DOHH2 (cell line): ENCODE results near the gene MRM2.

ENCODE experiments used
- H3F3A ChIP-seq: fragments of 200-600 bp; sonication (generic), shearing (Covaris generic); 2 replicates; pipeline ENCODE4 v1.6.0; 2016; ENCODE audit warnings: antibody characterized with exemption, mild to moderate bottlenecking; ENCODE audit not compliant: control insufficient read depth, insufficient read depth
- H3K27ac ChIP-seq: fragments of 200-600 bp; sonication (generic); 2 replicates; pipeline ENCODE4 v1.5.1; 2014; ENCODE audit warnings: low read depth, mild to moderate bottlenecking, low read length, moderate library complexity
- H3K27me3 ChIP-seq: fragments of 200-600 bp; sonication (generic); 2 replicates; pipeline ENCODE4 v1.6.1; 2014; ENCODE audit warnings: mild to moderate bottlenecking, low read length, mixed read lengths; ENCODE audit not compliant: control insufficient read depth
- H3K36me3 ChIP-seq: fragments of 200-600 bp; sonication (generic); 2 replicates; pipeline ENCODE4 v1.6.1; 2014; ENCODE audit warnings: mild to moderate bottlenecking, low read length, moderate library complexity, mixed read lengths; ENCODE audit not compliant: control insufficient read depth
- H3K4me1 ChIP-seq: fragments of 200-600 bp; sonication (generic); 2 replicates; pipeline ENCODE4 v1.6.1; 2014; ENCODE audit warnings: mild to moderate bottlenecking, low read length, mixed read lengths; ENCODE audit not compliant: control insufficient read depth
- H3K4me2 ChIP-seq: fragments of 200-600 bp; sonication (generic); 2 replicates; pipeline ENCODE4 v1.6.0; 2014; ENCODE audit warnings: mild to moderate bottlenecking, low read length, moderate library complexity
- H3K4me3 ChIP-seq: fragments of 200-600 bp; sonication (generic); 2 replicates; pipeline ENCODE4 v1.5.1; 2014; ENCODE audit warnings: mild to moderate bottlenecking, low read length, mixed read lengths
- H3K79me2 ChIP-seq: fragments of 200-600 bp; sonication (generic); 2 replicates; pipeline ENCODE4 v1.6.1; 2014; ENCODE audit warnings: mild to moderate bottlenecking, low read length, mixed read lengths; ENCODE audit not compliant: control insufficient read depth
- H3K9me2 ChIP-seq: fragments of 200-600 bp; sonication (generic); replicated peaks from 2 replicates; pipeline ENCODE4 v1.6.1; 2014; ENCODE audit warnings: mild to moderate bottlenecking, low read length, mixed read lengths; ENCODE audit not compliant: control insufficient read depth
- H3K9me3 ChIP-seq: fragments of 200-600 bp; sonication (generic); 2 replicates; pipeline ENCODE4 v1.6.1; 2014; ENCODE audit warnings: antibody characterized with exemption, low read length, mixed read lengths; ENCODE audit not compliant: control insufficient read depth, insufficient read depth
- H4K20me1 ChIP-seq: fragments of 200-600 bp; sonication (generic); 2 replicates; pipeline ENCODE4 v1.6.0; 2014; ENCODE audit warnings: low read depth, mild to moderate bottlenecking, antibody characterized with exemption, low read length, moderate library complexity; ENCODE audit not compliant: control insufficient read depth, insufficient read depth
- EZH2phosphoT487 ChIP-seq: fragments of 200-600 bp; sonication (generic); IDR thresholded peaks from 2 replicates; pipeline ENCODE4 v1.6.1; 2017; ENCODE audit warnings: borderline replicate concordance, mild to moderate bottlenecking, antibody characterized with exemption, low read length, moderate library complexity, mixed read lengths
- TF ChIP-seq, protein P1 (sequence below): fragments of 200-600 bp; sonication (generic); IDR thresholded peaks from one replicate; pipeline ENCODE4 v1.5.1; 2014; ENCODE audit warnings: antibody characterized with exemption, mild to moderate bottlenecking, low read depth, low read length; ENCODE audit not compliant: poor library complexity, severe bottlenecking

The MRM2 gene

GRCh38 chr7:2211926-2212325, 30.1 kb downstream of the MRM2 start:
- Histone ChIP-seq H3K9me3 (no peaks in the 10 kb centered on the region), H3K27me3 (no peaks in the 10 kb centered on the region), H3K79me2 (peaks cover 5% of the 10 kb centered on the region), H3F3A (no peaks in the 10 kb centered on the region), H3K9me2 (no peaks in the 10 kb centered on the region), H3K27ac (no peak overlapping the region), H3K4me3 (no peak overlapping the region), H4K20me1 (peaks cover 4% of the 10 kb centered on the region; the same call in 1 of the 2 replicates), H3K4me2 (no peak overlapping the region), H3K36me3 (peaks cover 92% of the 10 kb centered on the region), H3K4me1 (peaks cover 6% of the 10 kb centered on the region)
- TF ChIP-seq EZH2phosphoT487: no peak
- TF ChIP-seq, protein P1, sequence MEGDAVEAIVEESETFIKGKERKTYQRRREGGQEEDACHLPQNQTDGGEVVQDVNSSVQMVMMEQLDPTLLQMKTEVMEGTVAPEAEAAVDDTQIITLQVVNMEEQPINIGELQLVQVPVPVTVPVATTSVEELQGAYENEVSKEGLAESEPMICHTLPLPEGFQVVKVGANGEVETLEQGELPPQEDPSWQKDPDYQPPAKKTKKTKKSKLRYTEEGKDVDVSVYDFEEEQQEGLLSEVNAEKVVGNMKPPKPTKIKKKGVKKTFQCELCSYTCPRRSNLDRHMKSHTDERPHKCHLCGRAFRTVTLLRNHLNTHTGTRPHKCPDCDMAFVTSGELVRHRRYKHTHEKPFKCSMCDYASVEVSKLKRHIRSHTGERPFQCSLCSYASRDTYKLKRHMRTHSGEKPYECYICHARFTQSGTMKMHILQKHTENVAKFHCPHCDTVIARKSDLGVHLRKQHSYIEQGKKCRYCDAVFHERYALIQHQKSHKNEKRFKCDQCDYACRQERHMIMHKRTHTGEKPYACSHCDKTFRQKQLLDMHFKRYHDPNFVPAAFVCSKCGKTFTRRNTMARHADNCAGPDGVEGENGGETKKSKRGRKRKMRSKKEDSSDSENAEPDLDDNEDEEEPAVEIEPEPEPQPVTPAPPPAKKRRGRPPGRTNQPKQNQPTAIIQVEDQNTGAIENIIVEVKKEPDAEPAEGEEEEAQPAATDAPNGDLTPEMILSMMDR: no peak

DNA sequence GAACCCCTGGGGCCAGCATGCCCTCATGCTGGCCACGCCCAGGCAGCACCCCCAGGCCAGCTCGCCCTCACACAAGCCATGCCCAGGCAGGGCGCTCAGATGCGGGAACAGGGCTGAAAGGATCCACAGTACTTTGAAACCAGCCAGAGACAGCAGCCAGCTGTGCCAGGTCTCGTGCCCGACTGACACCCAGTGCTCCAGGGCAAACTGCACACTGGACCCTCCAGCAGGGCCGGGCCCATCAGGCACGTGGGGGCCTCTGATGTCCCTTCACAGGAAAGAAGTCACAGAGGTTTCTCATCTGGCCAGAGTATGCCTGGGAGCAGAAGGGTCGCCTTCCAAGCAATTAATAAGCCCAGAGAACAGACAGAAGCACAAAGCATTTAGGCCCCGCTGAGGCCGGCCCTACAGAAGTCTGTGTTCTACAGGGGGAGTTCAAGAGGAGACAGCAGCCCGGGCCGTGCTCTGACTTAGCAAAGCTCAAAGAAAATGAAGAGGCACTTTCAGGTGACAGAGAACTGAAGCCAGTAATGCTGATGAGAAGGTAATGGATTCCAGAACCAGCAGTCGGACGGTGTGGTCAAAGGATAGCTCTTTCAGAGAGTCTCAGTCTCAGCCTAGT, 30.6 kb downstream of the MRM2 start:
- no peak for TF ChIP-seq EZH2phosphoT487
- TF ChIP-seq, protein P1: no peak
- Histone ChIP-seq H3K36me3 (peaks cover 89% of the 10 kb centered on the region), H3K4me2 (no peak overlapping the region)

DNA sequence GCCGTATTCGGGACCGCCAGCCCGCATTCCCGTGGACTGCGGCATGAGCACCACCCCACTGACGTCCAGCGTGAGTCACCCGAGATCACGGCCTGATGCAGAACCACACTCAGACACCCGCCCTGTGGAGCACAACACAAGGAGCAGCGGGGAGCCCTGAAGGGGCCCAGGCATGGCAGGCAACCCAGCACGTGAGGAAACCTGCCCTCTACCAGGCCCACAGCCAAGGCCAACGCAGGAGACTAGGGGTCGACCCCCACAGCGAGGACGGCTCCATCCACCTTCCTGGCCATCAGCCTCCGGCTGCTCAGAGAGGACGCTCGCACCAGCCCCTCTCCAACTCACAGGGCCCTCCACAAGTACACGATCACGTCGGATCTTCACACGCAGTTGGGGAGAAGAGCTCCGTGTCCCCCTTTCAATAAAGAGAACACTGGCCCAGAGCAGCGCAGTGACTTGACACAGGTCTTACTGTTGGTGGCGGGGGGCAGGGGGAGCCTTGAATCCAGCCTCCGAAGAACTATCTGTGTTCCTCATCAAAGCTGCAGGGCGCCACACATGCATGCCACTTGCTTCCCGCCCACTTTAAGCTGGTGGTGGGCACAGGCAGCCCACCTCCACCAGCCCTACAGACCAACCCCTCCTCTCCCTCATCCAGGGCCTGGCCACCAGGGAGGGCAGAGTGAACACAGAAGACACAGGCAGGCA, 31.3 kb downstream of the MRM2 start:
- Histone ChIP-seq H3F3A (no peaks in the 10 kb centered on the region), H3K4me2 (no peak overlapping the region), H3K79me2 (peaks cover 5% of the 10 kb centered on the region), H3K4me1 (peaks cover 6% of the 10 kb centered on the region), H3K36me3 (peaks cover 84% of the 10 kb centered on the region), H3K4me3 (no peak overlapping the region), H3K27me3 (no peaks in the 10 kb centered on the region), H3K27ac (no peak overlapping the region), H3K9me2 (no peaks in the 10 kb centered on the region), H3K9me3 (no peaks in the 10 kb centered on the region), H4K20me1 (peaks cover 4% of the 10 kb centered on the region; the same call in 1 of the 2 replicates)
- TF ChIP-seq, protein P1: no peak
- no peak for TF ChIP-seq EZH2phosphoT487

More for the DNA sequence above, 30.6 kb downstream of the MRM2 start:
- Histone ChIP-seq H4K20me1 (peaks cover 4% of the 10 kb centered on the region; the same call in 1 of the 2 replicates), H3F3A (no peaks in the 10 kb centered on the region), H3K79me2 (peaks cover 5% of the 10 kb centered on the region), H3K9me3 (no peaks in the 10 kb centered on the region), H3K4me3 (no peak overlapping the region), H3K27me3 (no peaks in the 10 kb centered on the region), H3K27ac (no peak overlapping the region), H3K4me1 (peaks cover 6% of the 10 kb centered on the region), H3K9me2 (no peaks in the 10 kb centered on the region)
